ENCODE data around the gene CCAR1.
"Not testable (repeated sequence)": the region's sequence is repeated elsewhere in the genome, so short reads cannot be mapped to it uniquely, and the experiment has no call there.

CCAR1 gene

DNA sequence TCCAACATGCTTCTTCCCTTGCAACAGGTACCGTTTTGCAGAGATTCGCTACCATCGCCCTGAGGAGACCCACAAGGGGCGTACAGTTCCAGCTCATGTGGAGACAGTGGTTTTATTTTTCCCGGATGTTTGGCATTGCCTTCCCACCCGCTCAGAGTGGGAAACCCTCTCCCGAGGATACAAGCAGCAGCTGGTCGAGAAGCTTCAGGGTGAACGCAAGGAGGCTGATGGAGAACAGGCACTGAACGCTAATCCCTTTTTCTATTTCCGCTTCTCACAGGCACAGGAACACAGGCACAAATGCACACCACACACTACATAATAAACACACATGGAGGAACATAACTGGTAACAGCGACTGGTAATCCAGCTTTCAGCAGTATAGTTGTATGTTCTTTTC, 35.2 kb downstream of the CCAR1 start:
- intact Hi-C loops (cut with DNase I): no loop called here
- DNase-seq: no peak

DNA sequence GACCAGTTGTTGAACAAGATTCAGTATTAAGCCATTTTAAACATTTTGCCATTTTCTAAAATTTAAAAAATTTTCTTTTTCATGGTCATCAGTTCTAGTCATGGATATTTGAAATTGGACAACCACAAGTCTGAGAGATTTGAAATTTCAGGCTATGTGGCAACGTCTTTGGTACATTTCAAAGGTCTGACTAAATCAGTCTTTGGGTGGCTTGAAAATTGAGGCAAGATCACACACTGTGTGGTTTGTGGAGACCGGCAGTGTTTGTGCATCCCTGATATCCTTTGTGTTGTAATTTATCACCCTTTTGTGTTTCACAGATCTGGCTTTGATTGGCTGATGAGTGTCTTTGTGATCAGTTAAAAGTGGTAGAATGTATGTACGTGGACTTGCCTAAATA, 35.7 kb downstream of the CCAR1 start:
- intact Hi-C loops (cut with DNase I): no loop called here
- DNase-seq: no peak

DNA sequence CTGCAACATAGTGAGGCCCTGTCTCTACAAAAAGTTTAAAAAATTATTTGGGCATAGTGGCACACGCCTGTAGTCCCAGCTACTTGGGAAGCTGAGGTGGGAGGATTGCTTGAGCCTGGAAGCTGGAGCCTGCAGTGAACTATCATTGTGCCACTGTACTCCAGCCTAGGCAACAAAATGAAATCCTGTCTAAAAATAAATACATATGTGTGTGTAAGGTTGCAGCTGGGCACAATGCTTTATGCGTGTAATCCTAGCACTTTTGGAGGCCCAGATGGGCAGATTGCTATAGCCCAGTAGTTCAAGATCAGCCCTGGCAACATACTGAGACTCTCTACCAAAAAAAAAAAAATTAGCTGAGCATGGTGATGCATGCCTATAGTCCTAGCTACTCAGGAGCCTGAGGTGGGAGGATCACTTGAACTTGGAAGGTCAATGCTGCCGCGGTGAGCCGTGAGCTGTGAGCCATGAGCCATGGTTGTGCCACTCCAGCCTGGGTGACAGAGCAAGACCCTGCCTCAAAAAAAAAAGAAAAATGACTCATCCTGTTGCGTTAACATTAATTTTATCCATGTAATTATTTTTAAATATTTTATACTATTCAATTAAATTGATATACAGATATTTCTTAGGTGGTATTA, 38.3 kb downstream of the CCAR1 start:
- intact Hi-C loops (cut with DNase I): no loop called here
- DNase-seq: no peak

DNA sequence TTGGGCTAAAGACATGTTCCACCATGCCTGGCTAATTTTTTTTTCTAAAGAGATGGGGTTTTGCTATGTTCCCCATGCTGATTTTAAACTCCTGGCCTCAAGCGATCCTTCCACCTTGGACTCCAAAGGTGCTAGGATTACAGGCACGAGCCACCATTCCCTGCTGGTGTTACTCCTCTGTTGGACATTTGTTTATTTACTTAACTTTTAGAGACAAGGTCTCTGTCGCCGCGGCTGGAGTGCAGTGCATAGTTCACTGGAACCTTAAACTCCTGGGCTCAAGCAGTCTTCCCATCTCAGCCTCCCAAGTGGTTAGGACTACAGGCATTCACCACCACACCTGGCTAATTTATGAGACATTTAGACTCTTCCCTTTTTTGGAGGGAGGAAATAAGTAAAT, 38.9 kb downstream of the CCAR1 start:
- no peak for DNase-seq
- intact Hi-C loops (cut with DNase I): no loop called here

DNA sequence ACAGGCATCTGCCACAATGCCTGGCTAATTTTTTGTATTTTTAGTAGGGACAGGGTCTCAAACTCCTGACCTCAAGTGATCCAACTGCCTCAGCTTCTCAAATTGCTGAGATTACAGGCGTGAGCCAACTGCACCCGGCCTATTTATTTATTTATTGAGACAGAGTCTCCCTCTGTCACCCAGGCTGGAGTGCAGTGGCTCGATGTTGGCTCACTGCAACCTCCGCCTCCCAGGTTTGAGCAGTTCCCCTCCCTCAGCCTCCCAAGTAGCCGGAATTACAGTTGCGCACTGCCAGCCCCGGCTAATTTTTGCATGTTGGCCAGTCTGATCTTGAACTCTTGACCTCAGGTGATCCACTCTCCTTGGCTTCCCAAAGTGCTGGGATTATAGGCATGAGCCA, 46.4 kb downstream of the CCAR1 start:
- intact Hi-C loops (cut with DNase I); DNase-seq: not testable (repeated sequence)

DNA sequence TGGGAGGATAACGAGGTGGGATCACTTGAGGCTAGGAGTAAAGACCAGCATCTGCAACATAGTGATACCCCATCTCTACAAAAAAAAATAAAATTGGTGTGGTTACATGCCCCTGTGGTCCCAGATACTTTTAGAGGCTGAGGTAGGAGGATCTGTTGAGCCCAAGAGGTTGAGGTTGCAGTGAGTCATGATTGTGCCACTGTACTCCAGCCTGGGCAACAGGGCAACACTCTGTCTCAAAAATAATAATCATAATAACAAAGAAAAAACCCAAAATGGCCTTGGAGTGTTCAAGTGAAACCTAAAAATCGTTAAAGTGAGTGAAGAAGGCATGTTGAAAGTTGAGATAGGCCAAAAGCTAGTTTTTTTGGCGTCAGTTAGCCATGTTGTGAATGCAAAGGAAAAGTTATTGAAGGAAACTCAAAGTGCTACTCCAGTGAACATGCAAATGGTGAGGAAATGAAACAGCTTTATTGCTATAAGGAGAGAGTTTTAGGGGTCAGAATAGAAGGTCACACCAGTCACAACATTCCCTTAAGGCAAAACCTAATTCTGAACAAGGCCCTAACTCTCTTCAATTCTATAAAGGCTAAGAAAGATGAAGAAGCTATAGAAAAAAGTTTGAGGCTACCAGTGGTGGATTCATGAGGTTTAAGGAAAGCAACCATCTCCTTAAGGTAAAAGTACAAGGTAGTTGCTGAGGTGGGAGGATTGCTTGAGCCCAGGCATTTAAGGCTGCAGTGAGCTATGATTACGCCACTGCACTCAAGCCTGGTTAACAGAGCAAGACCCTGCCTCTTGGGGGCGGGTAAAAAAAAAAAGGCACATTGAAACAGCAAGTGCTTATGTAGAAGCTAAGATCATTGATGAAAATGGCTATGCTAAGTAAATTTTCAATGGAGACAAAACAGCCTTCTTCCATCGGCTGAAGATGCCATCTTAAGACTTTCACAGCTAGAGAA, 60.9 kb downstream of the CCAR1 start:
- intact Hi-C loops (cut with DNase I): no loop called here
- DNase-seq: no peak

DNA sequence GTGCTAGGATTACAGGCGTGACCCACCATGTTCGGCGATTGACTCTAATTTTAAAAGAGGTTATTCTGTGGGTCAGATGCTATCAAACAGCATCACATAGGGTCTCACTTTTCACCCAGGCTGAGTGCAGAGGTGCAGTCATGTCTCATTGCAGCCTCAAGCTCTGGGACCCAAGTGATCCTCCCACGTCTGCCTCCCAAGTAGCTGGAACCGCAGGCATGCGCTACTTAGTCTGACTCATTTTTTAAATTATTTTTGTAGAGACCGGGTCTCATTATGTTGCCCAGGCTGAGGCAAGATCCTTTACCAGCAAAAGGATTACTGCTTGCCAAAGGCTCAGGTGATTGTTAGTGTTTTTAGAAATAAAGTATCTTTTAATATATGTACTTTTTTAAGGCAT, 63.4 kb downstream of the CCAR1 start:
- no peak for DNase-seq
- intact Hi-C loops (cut with DNase I): no loop called here

DNA sequence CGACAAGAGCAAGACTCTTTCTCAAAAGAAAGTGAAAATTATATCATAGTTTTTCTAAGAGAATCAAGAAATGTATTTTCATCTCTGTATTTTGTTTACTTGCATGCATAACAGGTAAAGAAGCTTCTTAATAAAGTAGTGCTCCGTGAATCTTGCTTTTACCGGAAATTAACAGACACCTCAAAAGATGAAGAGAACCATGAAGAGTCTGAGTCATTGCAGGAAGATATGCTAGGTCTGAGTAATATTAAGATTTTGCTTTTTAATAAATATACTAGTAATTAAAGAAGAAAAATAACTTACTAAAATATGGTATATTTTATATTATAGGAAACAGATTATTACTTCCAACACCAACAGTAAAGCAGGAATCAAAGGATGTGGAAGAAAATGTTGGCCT, 66.8 kb downstream of the CCAR1 start:
- no peak for DNase-seq
- intact Hi-C loops (cut with DNase I): no loop called here

DNA sequence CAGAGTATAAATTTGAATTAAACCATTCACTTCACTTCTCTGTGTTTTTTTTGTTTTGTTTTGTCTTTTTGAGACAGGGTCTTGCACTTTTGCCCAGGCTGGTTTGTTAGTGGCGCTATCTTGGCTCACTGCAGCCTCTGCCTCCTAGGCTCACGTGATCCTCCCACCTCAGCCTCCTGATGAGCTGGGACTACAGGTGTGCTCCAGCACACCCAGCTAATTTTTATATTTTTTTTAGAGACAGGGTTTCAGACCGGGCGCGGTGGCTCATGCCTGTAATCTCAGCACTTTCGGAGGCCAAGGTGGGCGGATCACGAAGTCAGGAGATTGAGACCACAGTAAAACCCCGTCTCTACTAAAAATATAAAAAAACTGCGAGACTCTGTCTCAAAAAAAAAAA, 69.4 kb downstream of the CCAR1 start:
- no peak for DNase-seq
- intact Hi-C loops (cut with DNase I): no loop called here

DNA sequence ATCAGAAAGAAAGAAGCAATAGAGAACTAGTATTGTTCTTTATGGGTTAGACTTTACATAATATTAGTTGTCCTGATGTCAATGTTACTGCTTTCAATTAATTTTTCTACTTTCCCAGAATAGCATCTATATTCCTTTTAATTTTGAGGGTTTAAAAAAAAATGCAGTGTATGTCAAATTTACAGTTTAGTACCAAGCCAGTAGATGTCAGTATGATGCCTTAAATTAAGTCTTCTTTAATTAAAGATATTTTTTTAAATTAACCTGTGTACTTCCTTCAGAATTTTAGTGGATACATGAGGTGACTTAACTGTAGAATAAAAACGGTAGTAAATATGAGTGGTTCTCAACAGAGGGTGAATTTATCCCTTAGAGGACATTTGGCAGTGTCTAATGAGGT, 71.1 kb downstream of the CCAR1 start:
- DNase-seq: no peak
- intact Hi-C loops (cut with DNase I): no loop called here

DNA sequence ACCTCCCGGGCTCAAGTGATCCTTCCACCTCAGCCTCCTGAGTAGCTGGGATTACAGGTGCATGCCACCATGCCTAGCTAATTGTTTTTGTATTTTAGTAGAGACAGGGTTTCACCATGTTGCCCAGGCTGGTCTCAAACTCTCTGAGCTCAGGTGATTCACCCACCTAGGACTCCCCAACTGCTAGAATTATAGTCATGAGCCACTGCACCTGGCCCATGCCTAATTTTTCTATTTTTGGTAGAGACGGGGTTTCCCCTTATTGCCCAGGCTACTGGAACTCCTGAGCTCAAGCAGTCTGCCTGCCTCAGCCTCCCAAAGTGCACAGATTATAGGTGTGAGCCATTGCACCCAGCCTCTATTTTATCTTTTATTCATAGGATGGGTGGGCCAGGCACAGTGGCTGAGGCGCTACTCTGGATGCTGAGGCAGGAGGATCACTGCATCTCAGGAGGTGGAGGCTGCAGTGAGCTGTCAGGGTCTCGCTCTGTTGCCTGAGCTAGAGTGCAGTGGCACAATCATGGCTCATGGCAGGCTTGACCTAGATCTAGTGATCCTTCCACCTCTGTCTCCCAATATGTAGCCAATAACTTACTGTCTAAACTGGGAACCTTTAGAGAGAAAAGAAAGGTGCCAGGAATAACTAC, 75.0 kb downstream of the CCAR1 start:
- no peak for DNase-seq
- intact Hi-C loops (cut with DNase I): no loop called here

DNA sequence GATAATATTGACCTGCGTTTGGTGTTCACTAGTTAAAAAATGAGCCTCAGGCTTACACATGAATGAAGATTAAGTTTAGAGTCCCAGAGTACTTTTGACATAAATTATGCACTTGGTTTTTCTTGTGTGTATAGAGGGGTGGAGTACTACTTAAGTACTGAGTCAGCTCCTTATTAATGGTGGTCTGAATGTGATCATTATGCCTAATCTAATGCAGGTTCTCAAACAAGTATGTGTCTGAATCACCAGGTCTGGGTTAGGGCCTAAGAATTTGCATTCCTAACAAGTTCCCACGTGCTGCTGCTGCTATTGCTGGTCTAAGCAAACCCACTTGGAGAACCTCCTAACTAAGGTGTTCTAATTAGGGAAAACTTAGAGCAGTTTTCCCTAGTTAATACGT, 75.6 kb downstream of the CCAR1 start:
- no peak for DNase-seq
- intact Hi-C loops (cut with DNase I): no loop called here

DNA sequence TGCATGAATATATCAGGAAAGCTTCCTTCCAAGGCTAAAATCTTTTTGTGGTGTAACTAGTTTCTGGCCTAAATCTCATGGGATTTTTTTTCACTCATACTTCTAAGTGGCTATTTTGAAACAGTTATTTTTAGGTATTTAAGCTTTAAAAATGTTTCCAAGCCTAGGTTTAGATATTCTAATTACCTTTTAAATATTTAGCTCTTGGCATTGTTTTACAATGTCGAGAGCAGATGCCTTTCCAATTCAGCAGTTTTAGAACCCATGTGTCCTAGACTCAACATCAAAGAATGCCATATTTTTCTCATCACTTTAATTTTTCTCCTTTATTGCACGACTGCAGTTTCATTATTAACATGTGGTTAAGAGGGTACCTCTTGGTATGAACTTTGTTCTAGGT, 79.2 kb downstream of the CCAR1 start:
- intact Hi-C loops (cut with DNase I): no loop called here
- no peak for DNase-seq

DNA sequence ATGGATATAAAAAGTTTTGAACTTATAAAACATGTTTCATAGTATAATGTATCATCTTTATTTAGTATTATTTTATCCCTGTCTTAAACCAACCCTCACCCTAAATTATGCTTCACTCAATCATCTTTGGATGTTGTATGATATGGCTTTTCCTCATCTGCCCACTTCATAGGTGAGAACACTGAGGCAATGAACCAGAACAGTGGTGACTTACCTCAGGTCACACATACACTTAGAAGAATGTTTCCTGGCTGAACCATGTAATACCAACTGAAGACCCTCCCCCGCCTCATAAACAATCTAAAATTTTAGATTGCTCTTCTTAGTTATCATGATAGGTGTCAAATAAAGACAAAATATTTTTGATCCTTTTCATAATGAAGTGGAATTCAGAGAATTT, 83.7 kb downstream of the CCAR1 start:
- no peak for DNase-seq
- intact Hi-C loops (cut with DNase I): no loop called here

DNA sequence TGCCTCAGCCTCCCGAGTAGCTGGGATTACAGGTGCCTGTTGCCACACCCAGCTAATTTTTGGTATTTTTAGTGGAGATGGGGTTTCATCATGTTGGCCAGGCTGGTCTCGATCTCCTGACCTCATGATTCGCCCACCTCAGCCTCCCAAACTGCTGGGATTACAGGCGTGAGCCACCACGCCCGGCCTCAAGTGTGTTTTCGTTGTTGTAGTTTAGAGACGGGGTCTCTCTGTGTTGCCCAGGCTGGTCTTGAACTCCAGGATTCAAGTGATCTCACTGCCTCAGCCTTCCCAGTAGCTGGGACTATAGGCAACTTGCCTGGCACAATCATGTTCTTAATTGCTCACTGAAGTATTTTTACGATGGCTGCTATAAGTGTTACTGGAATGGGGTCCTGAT, 89.8 kb downstream of the CCAR1 start:
- intact Hi-C loops (cut with DNase I); DNase-seq: not testable (repeated sequence)

DNA sequence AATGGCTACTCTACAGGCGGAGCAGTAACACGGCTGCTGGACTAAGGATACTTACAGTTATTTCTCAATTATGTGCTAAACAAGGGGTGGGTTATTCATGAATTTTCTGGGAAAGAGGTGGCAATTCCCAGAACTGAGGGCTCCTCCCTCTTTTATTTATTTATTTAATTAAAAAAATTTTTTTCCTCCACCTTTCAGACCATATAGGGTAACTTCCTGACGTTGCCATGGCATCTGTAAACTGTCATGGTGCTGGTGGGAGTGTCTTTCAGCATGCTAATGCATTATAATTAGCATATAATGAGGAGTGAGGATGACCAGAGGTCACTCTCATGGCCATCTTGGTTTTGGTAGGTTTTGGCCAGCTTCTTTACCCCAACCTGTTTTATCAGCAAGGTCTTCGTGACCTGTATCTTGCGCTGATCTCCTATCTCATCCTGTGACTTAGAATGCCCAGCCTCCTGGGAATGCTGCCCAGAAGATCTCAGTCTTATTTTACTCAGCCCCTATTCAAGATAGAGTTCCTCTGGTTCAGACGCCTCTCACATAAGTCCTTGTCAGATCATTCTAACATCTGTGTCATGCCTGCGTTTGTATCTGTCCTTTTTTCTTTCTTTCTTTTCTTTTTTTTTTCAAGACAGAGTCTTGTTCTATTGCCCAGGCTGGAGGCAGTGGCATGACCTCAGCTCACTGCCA, 90.4 kb downstream of the CCAR1 start:
- intact Hi-C loops (cut with DNase I): no loop called here
- no peak for DNase-seq

DNA sequence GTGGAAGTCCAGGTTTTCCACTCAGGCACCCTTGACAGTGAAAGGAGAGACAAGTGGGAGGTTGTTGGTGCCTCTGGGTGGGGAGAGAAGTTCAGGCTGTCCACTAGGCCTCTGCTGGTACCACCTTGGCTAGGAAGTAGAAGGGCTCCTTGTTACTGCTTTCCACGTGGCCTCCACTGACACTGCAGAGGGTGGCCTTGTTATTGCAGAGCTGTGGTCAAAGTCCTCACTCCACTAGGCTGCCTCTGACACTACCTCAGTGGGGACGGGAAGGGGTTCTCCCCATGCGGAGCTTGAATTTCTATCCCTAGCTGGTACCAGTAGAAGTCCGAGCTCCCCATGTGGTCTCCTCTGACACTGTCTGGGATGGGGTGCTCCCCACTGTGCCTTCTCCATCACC, 91.4 kb downstream of the CCAR1 start:
- no peak for DNase-seq
- intact Hi-C loops (cut with DNase I): no loop called here

DNA sequence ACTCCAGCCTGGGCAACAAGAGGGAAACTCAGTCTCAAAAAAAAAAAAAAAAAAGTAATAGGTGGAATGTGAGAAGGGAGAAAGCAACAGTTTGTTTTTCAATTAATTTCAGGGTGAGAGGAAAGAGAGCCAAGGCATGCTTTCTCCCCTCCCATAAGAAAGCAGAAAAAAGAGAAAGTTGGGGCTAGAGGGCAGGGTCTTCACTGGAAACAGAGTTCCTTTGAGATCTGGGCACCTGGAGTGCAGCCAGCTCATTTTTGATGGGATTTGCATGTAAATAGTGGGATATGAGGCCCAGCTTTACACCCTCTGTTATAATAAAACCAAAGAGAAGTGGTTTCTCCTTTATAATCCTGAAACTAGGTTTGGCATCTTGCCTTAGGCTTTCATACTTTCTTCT, 92.5 kb downstream of the CCAR1 start:
- peak in 4 of 10 donors; percentile 22 to 37 (median 34) for DNase-seq

DNA sequence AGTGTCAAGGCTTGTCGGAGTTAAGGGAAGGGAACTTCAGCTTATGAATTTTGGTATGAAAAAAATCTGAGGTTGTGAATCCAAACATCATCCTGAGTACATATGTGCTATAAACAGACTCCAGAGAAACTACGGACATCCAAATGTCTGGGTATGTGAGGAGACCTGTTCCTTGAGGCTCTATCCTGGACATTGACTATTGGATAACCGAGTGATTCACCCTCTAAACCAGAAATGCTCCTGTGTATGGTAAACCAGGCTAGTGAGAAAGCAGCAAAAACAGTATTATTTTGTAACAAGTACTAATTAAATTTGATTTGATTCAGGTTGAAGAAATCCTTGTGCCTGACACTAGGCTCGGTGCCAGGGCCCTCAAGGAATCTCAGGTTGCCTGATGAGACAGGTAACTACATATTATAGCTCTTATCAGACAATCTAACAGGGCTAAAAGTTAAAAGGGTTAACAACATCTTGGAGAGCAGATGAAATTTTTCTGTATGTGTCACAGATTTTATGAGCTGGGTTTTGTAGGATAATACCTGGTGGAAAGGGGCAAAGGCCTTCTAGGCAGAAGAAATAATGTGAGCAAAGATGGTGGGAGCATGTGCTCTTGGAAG, 95.9 kb downstream of the CCAR1 start:
- intact Hi-C loops (cut with DNase I): no loop called here
- DNase-seq: no peak

More for the DNA sequence above, 92.5 kb downstream of the CCAR1 start:
- intact Hi-C loops (cut with DNase I): no loop called here

DNA sequence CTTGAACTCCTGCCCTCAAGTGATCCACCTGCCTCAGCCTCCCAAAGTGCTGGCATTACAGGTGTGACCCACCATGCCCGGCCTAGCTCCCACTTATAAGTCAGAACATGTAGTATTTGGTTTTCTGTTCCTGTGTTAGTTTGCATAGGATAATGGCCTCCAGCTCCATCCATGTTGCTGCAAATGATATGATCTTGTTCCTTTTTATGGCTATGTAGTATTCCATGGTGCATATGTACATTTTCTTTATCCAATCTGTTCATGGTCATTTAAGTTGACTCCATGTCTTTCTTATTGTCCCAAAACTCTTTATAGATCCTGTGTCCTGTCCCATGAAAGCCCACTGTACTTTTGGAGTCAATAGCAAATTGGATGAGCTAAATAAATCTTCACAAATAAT, 99.3 kb downstream of the CCAR1 start:
- DNase-seq; intact Hi-C loops (cut with DNase I): not testable (repeated sequence)
